HCT116 (cell line): ENCODE measurements around the gene TMEM54. TPM values are rescaled to one million over a fixed set of nuclear protein-coding genes. Genes with fewer than 3 reads are reported as not detected.

Experiments used
- ATAC-seq: fragments of 200-7000 bp; cut with Tn5 transposase; 2 replicates; pipeline ENCODE4 v1.9.1; 2020; ENCODE audit warnings: mild to moderate bottlenecking, moderate library complexity
- BruUV-seq: library from RNA; stranded (reverse); fragments of 400-500 nt; replicated peaks from 2 replicates; lab custom pipeline; 2021; lab: Mats Ljungman, UMichigan
- CTCF ChIA-PET: fragments of 300-600 bp; sonication (Branson Sonifier 250); formaldehyde crosslinking; loops from one replicate; lab custom pipeline; 2021; ENCODE audit warnings: antibody characterized with exemption; lab: Charles Lee
- POLR2A ChIA-PET: fragments of 300-600, 350-600 bp; sonication (Branson Sonifier 250); formaldehyde crosslinking; loops from one replicate; lab custom pipeline; 2021; ENCODE audit warnings: antibody characterized with exemption; lab: Charles Lee
- RAD21 ChIA-PET, 2 experiments: fragments of 300-600 bp; sonication (Branson Sonifier 250); formaldehyde crosslinking; loops; one replicate each; lab custom pipeline; 2023; ENCODE audit warnings: low total read pairs in 2 of 2; ENCODE audit not compliant: uncharacterized antibody in 2 of 2, unreplicated experiment in 2 of 2, low non-redundant PET in 1 of 2; lab: Charles Lee
- DNase-seq: peaks from one replicate; pipeline ENCODE4 v3.0.0-alpha.2; 2010; ENCODE audit warnings: low read depth, low spot score
- H2AFZ ChIP-seq: fragments of 200-600 bp; shearing (Covaris generic), sonication (generic); 2 replicates; pipeline ENCODE4 v1.6.1; 2017; ENCODE audit warnings: low read depth, mixed run types, mixed read lengths, antibody characterized with exemption, low read length; ENCODE audit not compliant: poor library complexity, severe bottlenecking
- H3K27ac ChIP-seq: 2 replicates; pipeline ENCODE4 v1.5.1; 2012; ENCODE audit warnings: low read depth, low read length
- H3K27me3 ChIP-seq: fragments of 200-600 bp; sonication (generic); 2 replicates; pipeline ENCODE4 v1.6.1; 2016; ENCODE audit warnings: mixed run types, low read length, mixed read lengths; ENCODE audit not compliant: insufficient read depth
- H3K36me3 ChIP-seq, 2 experiments: fragments of 200-500 bp in 1 of 2; fragments of 200-600 bp in 1 of 2; sonication (Bioruptor generic) in 1 of 2; sonication (generic) in 1 of 2; 2 replicates each; pipeline versions ENCODE4 v1.5.1 to v1.6.1; 2014 to 2016; ENCODE audit warnings: low read length in 2 of 2, inconsistent platforms in 1 of 2, mixed read lengths in 1 of 2, mixed run types in 1 of 2; ENCODE audit not compliant: insufficient read depth in 2 of 2, control insufficient read depth in 1 of 2
- H3K4me1 ChIP-seq, 2 experiments: fragments of 200-600 bp in 1 of 2; sonication (generic) in 1 of 2; 2 replicates each; pipeline versions ENCODE4 v1.5.1 to v1.6.1; 2012 to 2017; ENCODE audit warnings: low read length in 2 of 2, inconsistent platforms in 1 of 2, mild to moderate bottlenecking in 1 of 2, mixed read lengths in 1 of 2, mixed run types in 1 of 2, moderate library complexity in 1 of 2; ENCODE audit not compliant: insufficient read depth in 2 of 2, control insufficient read depth in 1 of 2
- H3K4me2 ChIP-seq: fragments of 200-600 bp; sonication (generic); 2 replicates; pipeline ENCODE4 v1.6.1; 2017; ENCODE audit warnings: mixed run types, low read length, mixed read lengths
- H3K4me3 ChIP-seq, 2 experiments: fragments of 200-600 bp in 1 of 2; sonication (generic) in 1 of 2; replicated peaks in 1 of 2; 2 replicates each; pipeline ENCODE4 v1.5.1; 2011 to 2016; ENCODE audit warnings: low read length in 2 of 2, control low read depth in 1 of 2, low read depth in 1 of 2, mild to moderate bottlenecking in 1 of 2, mixed read lengths in 1 of 2, mixed run types in 1 of 2
- H3K79me2 ChIP-seq: fragments of 200-600 bp; sonication (generic); 2 replicates; pipeline ENCODE4 v1.6.1; 2017; ENCODE audit warnings: mild to moderate bottlenecking, mixed run types, low read length, moderate library complexity, mixed read lengths; ENCODE audit not compliant: insufficient read depth
- H3K9ac ChIP-seq: fragments of 200-600 bp; sonication (generic); 2 replicates; pipeline ENCODE4 v1.6.1; 2016; ENCODE audit warnings: low read length, mixed read lengths
- H3K9me2 ChIP-seq: fragments of 200-600 bp; sonication (generic), shearing (Covaris generic); 2 replicates; pipeline ENCODE4 v1.6.1; 2017; ENCODE audit warnings: mixed run types, mild to moderate bottlenecking, moderate library complexity; ENCODE audit not compliant: insufficient read depth
- H3K9me3 ChIP-seq, 2 experiments: fragments of 200-500 bp in 1 of 2; fragments of 200-600 bp in 1 of 2; sonication (Bioruptor generic) in 1 of 2; sonication (generic) in 1 of 2; 2 replicates each; pipeline ENCODE4 v1.6.1; 2014 to 2017; ENCODE audit warnings: low read length in 2 of 2, mixed read lengths in 2 of 2, inconsistent platforms in 1 of 2, low read depth in 1 of 2, mild to moderate bottlenecking in 1 of 2, mixed run types in 1 of 2, moderate library complexity in 1 of 2; ENCODE audit not compliant: control insufficient read depth in 1 of 2, insufficient read depth in 1 of 2
- H4K20me1 ChIP-seq: fragments of 200-600 bp; sonication (generic), shearing (Covaris generic); 2 replicates; pipeline ENCODE4 v1.6.1; 2017; ENCODE audit warnings: mixed run types, mild to moderate bottlenecking, moderate library complexity; ENCODE audit not compliant: insufficient read depth
- EGR1 ChIP-seq: IDR thresholded peaks from 2 replicates; pipeline ENCODE4 v1.6.1; 2012; ENCODE audit warnings: low read depth
- ELF1 ChIP-seq: IDR thresholded peaks from 2 replicates; pipeline ENCODE4 v1.6.1; 2012; ENCODE audit warnings: low read depth, borderline replicate concordance
- EZH2 ChIP-seq: fragments of 200-600 bp; sonication (generic); IDR thresholded peaks from 2 replicates; pipeline ENCODE4 v1.6.1; 2017; ENCODE audit warnings: antibody characterized with exemption, mixed run types
- MAX ChIP-seq: IDR thresholded peaks from 2 replicates; pipeline ENCODE4 v1.6.1; 2012
- RAD21 ChIP-seq: IDR thresholded peaks from 2 replicates; pipeline ENCODE4 v1.6.1; 2012; ENCODE audit warnings: low read depth, mild to moderate bottlenecking
- ZNF274 ChIP-seq: fragments of 200-500 bp; sonication (Bioruptor generic); IDR thresholded peaks from 2 replicates; pipeline ENCODE4 v1.6.1; 2014; ENCODE audit warnings: mild to moderate bottlenecking, low read depth, low read length, inconsistent platforms
- intact Hi-C: fragments of 100-400 bp; cut with micrococcal nuclease; formaldehyde crosslinking; loops from 2 replicates; pipeline ENCODE4 v1.10.0; 2022
- total RNA-seq: library from RNA; stranded (reverse); gene quantifications from one replicate; pipeline ENCODE4 v1.2.1, GENCODE V29; 2021; ENCODE audit not compliant: unreplicated experiment

The TMEM54 gene
- total RNA-seq, 1 experiment from 2014 or later: 121 TPM

GRCh38 chr1:32874860-32875752, 26.1 kb downstream of the TMEM54 start (continued):
- TF ChIP-seq ELF1 (no peak), RAD21 (no peak)

GRCh38 chr1:32873484-32873883, 27.7 kb downstream of the TMEM54 start:
- DNase-seq: no peak
- ATAC-seq: no peak
- no peak overlapping the region for H3K4me3 ChIP-seq
- no peak overlapping the region for H3K27ac ChIP-seq
- H3K27me3 ChIP-seq: no peaks in the 10 kb centered on the region
- no peaks in the 10 kb centered on the region for H3K79me2 ChIP-seq
- POLR2A ChIA-PET: no interaction called here
- H3K9me3 ChIP-seq: no peaks in the 10 kb centered on the region
- H3K4me2 ChIP-seq: no peak overlapping the region
- intact Hi-C loops: loop anchor here (2.0 kb wide), 2 partner anchors 353 to 473 kb away; no protein-coding TSS in a partner anchor
- peaks cover 2 to 11% of the 10 kb centered on the region in 2 experiments; a peak in 2 of 4 replicates for H3K4me1 ChIP-seq
- no peak overlapping the region for H2AFZ ChIP-seq
- BruUV-seq: no TSS peak
- no peaks in the 10 kb centered on the region for H3K36me3 ChIP-seq
- RAD21 ChIA-PET: interaction anchor here in 1 of 2 experiments (0.7 to 0.8 kb wide), 2 partner anchors 161 to 380 kb away, joined by 3 read pairs; no protein-coding TSS in a partner anchor
- no peak overlapping the region for H3K9ac ChIP-seq
- no peaks in the 10 kb centered on the region for H4K20me1 ChIP-seq
- CTCF ChIA-PET: interaction anchor here (0.8 to 1.7 kb wide), 4 partner anchors 161 to 472 kb away, joined by 3 to 9 read pairs (median 4); no protein-coding TSS in a partner anchor
- TF ChIP-seq MAX (no peak), EZH2 (no peak), EGR1 (no peak), ZNF274 (no peak)
- no peaks in the 10 kb centered on the region for H3K9me2 ChIP-seq
